H9 (cell line): ENCODE results near the gene AFAP1L2. TPM values are rescaled to one million over a fixed set of nuclear protein-coding genes. Genes with fewer than 3 reads are reported as not detected.

Source experiments
- DNase-seq: peaks from one replicate; pipeline ENCODE4 v3.0.0-alpha.2; 2017
- H2AFZ ChIP-seq: one replicate; pipeline ENCODE4 v1.6.1; 2013; ENCODE audit warnings: mild to moderate bottlenecking, low read length, control low read depth, moderate library complexity
- H2AK5ac ChIP-seq: 2 replicates; pipeline ENCODE4 v1.6.1; 2013; ENCODE audit warnings: low read length, control low read depth, mixed read lengths; ENCODE audit not compliant: insufficient read length
- H2BK120ac ChIP-seq: one replicate; pipeline ENCODE4 v1.6.1; 2013; ENCODE audit warnings: low read depth, mild to moderate bottlenecking, low read length, control low read depth, inconsistent platforms; ENCODE audit not compliant: poor library complexity, severe bottlenecking
- H2BK12ac ChIP-seq: 2 replicates; pipeline ENCODE4 v1.6.1; 2013; ENCODE audit warnings: low read length, control low read depth, mixed read lengths, low read depth; ENCODE audit not compliant: insufficient read length
- H2BK15ac ChIP-seq: 2 replicates; pipeline ENCODE4 v1.6.1; 2013; ENCODE audit warnings: low read depth, low read length, control low read depth
- H2BK20ac ChIP-seq: one replicate; pipeline ENCODE4 v1.6.1; 2013; ENCODE audit warnings: low read depth, mild to moderate bottlenecking, low read length, control low read depth, inconsistent platforms; ENCODE audit not compliant: poor library complexity, severe bottlenecking
- H2BK5ac ChIP-seq: 2 replicates; pipeline ENCODE4 v1.6.1; 2013; ENCODE audit warnings: low read length, control low read depth, mixed read lengths; ENCODE audit not compliant: insufficient read length
- H3K14ac ChIP-seq: 2 replicates; pipeline ENCODE4 v1.6.1; 2013; ENCODE audit warnings: low read length, control low read depth; ENCODE audit not compliant: insufficient read depth
- H3K18ac ChIP-seq: 2 replicates; pipeline ENCODE4 v1.6.1; 2013; ENCODE audit warnings: low read depth, mild to moderate bottlenecking, mixed read lengths, low read length, control low read depth; ENCODE audit not compliant: insufficient read length
- H3K23ac ChIP-seq: 2 replicates; pipeline ENCODE4 v1.6.1; 2013; ENCODE audit warnings: low read length, control low read depth, mixed read lengths, low read depth; ENCODE audit not compliant: insufficient read length
- H3K23me2 ChIP-seq: 2 replicates; pipeline ENCODE4 v1.6.1; 2013; ENCODE audit warnings: low read depth, mild to moderate bottlenecking, mixed read lengths, low read length, control low read depth; ENCODE audit not compliant: insufficient read length, poor library complexity, severe bottlenecking
- H3K27ac ChIP-seq: 2 replicates; pipeline ENCODE4 v1.5.1; 2013; ENCODE audit warnings: low read length, control low read depth, mixed read lengths, low read depth; ENCODE audit not compliant: insufficient read length
- H3K27me3 ChIP-seq: 2 replicates; pipeline ENCODE4 v1.6.1; 2013; ENCODE audit warnings: low read length, control low read depth, inconsistent platforms; ENCODE audit not compliant: insufficient read depth
- H3K4ac ChIP-seq: 2 replicates; pipeline ENCODE4 v1.6.1; 2013; ENCODE audit warnings: low read depth, mild to moderate bottlenecking, control low read depth, inconsistent platforms, low read length, moderate library complexity
- H3K4me1 ChIP-seq: 2 replicates; pipeline ENCODE4 v1.6.1; 2013; ENCODE audit warnings: low read length, control low read depth, inconsistent platforms; ENCODE audit not compliant: insufficient read depth
- H3K4me2 ChIP-seq: 2 replicates; pipeline ENCODE4 v1.6.1; 2013; ENCODE audit warnings: low read length, control low read depth, mixed read lengths; ENCODE audit not compliant: insufficient read length, insufficient read depth
- H3K56ac ChIP-seq: 2 replicates; pipeline ENCODE4 v1.6.1; 2013; ENCODE audit warnings: low read depth, mild to moderate bottlenecking, mixed read lengths, low read length, control low read depth; ENCODE audit not compliant: insufficient read length
- H3K79me1 ChIP-seq: 2 replicates; pipeline ENCODE4 v1.6.1; 2013; ENCODE audit warnings: low read depth, mild to moderate bottlenecking, moderate library complexity, low read length, control low read depth, inconsistent platforms; ENCODE audit not compliant: insufficient read depth, poor library complexity, severe bottlenecking
- H3K79me2 ChIP-seq: 2 replicates; pipeline ENCODE4 v1.6.1; 2013; ENCODE audit warnings: low read length, control low read depth, inconsistent platforms; ENCODE audit not compliant: insufficient read depth
- H3K9ac ChIP-seq: 2 replicates; pipeline ENCODE4 v1.6.1; 2013; ENCODE audit warnings: low read length, control low read depth, mixed read lengths; ENCODE audit not compliant: insufficient read length; ENCODE audit errors: extremely low read depth
- H3K9me3 ChIP-seq: one replicate; pipeline ENCODE4 v1.6.1; 2013; ENCODE audit warnings: low read depth, low read length, inconsistent platforms; ENCODE audit not compliant: control insufficient read depth
- H3T11ph ChIP-seq: one replicate; pipeline ENCODE4 v1.6.1; 2013; ENCODE audit warnings: mild to moderate bottlenecking, low read length, control low read depth, inconsistent platforms
- H4K20me1 ChIP-seq: one replicate; pipeline ENCODE4 v1.6.1; 2013; ENCODE audit not compliant: control insufficient read depth, insufficient read length, insufficient read depth
- H4K5ac ChIP-seq: 2 replicates; pipeline ENCODE4 v1.6.1; 2013; ENCODE audit warnings: low read depth, mild to moderate bottlenecking, mixed read lengths, low read length, control low read depth; ENCODE audit not compliant: insufficient read length
- H4K8ac ChIP-seq: replicated peaks from 2 replicates; pipeline ENCODE4 v1.6.1; 2013; ENCODE audit warnings: low read length, control low read depth, mixed read lengths, low read depth; ENCODE audit not compliant: insufficient read length
- H4K91ac ChIP-seq: 2 replicates; pipeline ENCODE4 v1.6.1; 2013; ENCODE audit warnings: low read depth, mild to moderate bottlenecking, moderate library complexity, mixed read lengths, low read length, control low read depth; ENCODE audit not compliant: insufficient read length
- H3K27ac Mint-ChIP-seq, 3 experiments: 2 replicates in 2 of 3; 3 replicates in 1 of 3; pipeline ENCODE4 v1.8.0; 2020 to 2021; ENCODE audit warnings: mixed read lengths in 3 of 3, mild to moderate bottlenecking in 1 of 3, moderate library complexity in 1 of 3
- H3K27me3 Mint-ChIP-seq: 2 replicates; pipeline ENCODE4 v1.8.0; 2021; ENCODE audit warnings: low read depth, mild to moderate bottlenecking, moderate library complexity, mixed read lengths
- H3K36me3 Mint-ChIP-seq, 3 experiments: 2 replicates in 2 of 3; 3 replicates in 1 of 3; pipeline ENCODE4 v1.8.0; 2020 to 2021; ENCODE audit warnings: low read depth in 3 of 3, mixed read lengths in 3 of 3; ENCODE audit not compliant: insufficient read depth in 1 of 3
- H3K4me1 Mint-ChIP-seq, 2 experiments: 2 replicates each; pipeline ENCODE4 v1.8.0; 2020; ENCODE audit warnings: mixed read lengths in 2 of 2
- H3K4me3 Mint-ChIP-seq, 2 experiments: 2 replicates in 1 of 2; 3 replicates in 1 of 2; pipeline ENCODE4 v1.8.0; 2020 to 2021; ENCODE audit warnings: mild to moderate bottlenecking in 2 of 2, mixed read lengths in 2 of 2, moderate library complexity in 1 of 2
- H3K9me3 Mint-ChIP-seq, 2 experiments: 2 replicates in 1 of 2; 3 replicates in 1 of 2; pipeline ENCODE4 v1.8.0; 2020; ENCODE audit warnings: mild to moderate bottlenecking in 2 of 2, mixed read lengths in 2 of 2, moderate library complexity in 1 of 2
- WGBS: extraction: QIAGEN DNeasy Blood & Tissue Kit; methylation state at CpG from one replicate; pipeline ENCODE4 v1.1.7; 2013; ENCODE audit warnings: missing lambda C conversion rate, low lambda C conversion rate, mixed read lengths; ENCODE audit not compliant: insufficient read length; ENCODE audit errors: extremely low coverage; 5-methylcytosine and 5-hydroxymethylcytosine counted together
- total RNA-seq: library from RNA; stranded (reverse); gene quantifications from 2 replicates; pipeline ENCODE4 v1.2.1, GENCODE V29; 2021
- TF ChIP-seq, protein P1 (sequence below): fragments of 200-600 bp; sonication (generic); conservative IDR thresholded peaks from 3 replicates; pipeline ENCODE4 v1.8.0; 2021; ENCODE audit warnings: antibody characterized with exemption, mild to moderate bottlenecking

The AFAP1L2 gene
- total RNA-seq, 1 experiment from 2014 or later, result 0.77 TPM

DNA sequence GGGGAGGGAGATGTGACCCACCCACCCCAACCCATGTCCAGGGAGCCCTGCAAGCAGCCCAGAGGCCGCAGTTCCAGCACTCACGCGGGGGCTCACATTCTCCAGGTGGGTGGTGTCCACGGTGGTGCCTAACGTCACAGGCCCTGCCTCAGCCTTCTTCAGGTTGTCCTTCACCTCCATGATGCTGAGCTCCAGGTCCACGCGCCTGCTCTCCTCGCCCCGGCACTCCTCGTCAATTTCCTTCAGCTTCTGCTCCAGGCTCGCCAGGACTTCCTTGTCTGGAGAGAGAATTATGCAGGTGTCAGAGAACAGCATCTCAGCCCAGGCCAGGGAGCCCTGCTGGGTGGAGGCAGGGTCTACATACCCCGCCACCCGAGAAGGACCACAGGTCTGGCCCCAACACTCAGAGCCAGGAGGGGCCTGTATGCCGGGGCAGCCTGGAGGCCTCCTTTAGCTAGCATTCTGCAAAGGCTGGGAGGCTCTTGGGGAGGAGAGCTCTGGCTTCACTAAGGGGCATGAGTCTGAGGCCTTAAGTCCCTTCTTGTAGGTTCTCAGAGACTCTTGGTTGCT is 107.1 kb downstream of the AFAP1L2 start:
- no peak overlapping the region for H3K4me3 Mint-ChIP-seq
- Histone ChIP-seq H4K20me1 (no peaks in the 10 kb centered on the region), H3K56ac (no peak overlapping the region), H3T11ph (no peak overlapping the region), H4K8ac (no peak overlapping the region), H3K23ac (no peak overlapping the region), H3K4ac (no peak overlapping the region), H3K23me2 (no peaks in the 10 kb centered on the region), H2BK15ac (no peak overlapping the region), H3K14ac (no peak overlapping the region), H2BK12ac (no peak overlapping the region), H3K4me2 (no peak overlapping the region), H3K79me2 (no peaks in the 10 kb centered on the region), H2BK120ac (no peak overlapping the region), H2BK20ac (no peak overlapping the region), H3K27me3 (no peaks in the 10 kb centered on the region), H4K91ac (no peak overlapping the region), H3K27ac (no peak overlapping the region), H2AFZ (no peak overlapping the region), H4K5ac (no peak overlapping the region), H3K9me3 (peaks cover 7% of the 10 kb centered on the region), H3K18ac (no peak overlapping the region), H2BK5ac (no peak overlapping the region), H2AK5ac (no peak overlapping the region), H3K9ac (no peak overlapping the region), H3K79me1 (no peaks in the 10 kb centered on the region), H3K4me1 (no peaks in the 10 kb centered on the region)
- H3K9me3 Mint-ChIP-seq, result peaks cover 15 to 16% of the 10 kb centered on the region in 2 experiments
- no peak for DNase-seq
- no CpG with 5 or more reads among the region's 14 CpGs for WGBS
- H3K27ac Mint-ChIP-seq, result no peak overlapping the region
- no peaks in the 10 kb centered on the region for H3K4me1 Mint-ChIP-seq
- TF ChIP-seq, protein P1, sequence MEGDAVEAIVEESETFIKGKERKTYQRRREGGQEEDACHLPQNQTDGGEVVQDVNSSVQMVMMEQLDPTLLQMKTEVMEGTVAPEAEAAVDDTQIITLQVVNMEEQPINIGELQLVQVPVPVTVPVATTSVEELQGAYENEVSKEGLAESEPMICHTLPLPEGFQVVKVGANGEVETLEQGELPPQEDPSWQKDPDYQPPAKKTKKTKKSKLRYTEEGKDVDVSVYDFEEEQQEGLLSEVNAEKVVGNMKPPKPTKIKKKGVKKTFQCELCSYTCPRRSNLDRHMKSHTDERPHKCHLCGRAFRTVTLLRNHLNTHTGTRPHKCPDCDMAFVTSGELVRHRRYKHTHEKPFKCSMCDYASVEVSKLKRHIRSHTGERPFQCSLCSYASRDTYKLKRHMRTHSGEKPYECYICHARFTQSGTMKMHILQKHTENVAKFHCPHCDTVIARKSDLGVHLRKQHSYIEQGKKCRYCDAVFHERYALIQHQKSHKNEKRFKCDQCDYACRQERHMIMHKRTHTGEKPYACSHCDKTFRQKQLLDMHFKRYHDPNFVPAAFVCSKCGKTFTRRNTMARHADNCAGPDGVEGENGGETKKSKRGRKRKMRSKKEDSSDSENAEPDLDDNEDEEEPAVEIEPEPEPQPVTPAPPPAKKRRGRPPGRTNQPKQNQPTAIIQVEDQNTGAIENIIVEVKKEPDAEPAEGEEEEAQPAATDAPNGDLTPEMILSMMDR, result no peak
- H3K27me3 Mint-ChIP-seq, result no peaks in the 10 kb centered on the region; the same call in 1 of the 2 replicates
- peaks cover 18 to 28% (median 18%) of the 10 kb centered on the region in 3 experiments for H3K36me3 Mint-ChIP-seq
